BLaER1 treated with 17β-estradiol and CSF1 and Interleukin-3, amounts not matched to agents 10 nM and 100 nM (cell line): ENCODE results near the gene PITX1.

Experiments
- H3K27ac ChIP-seq, 11 experiments: shearing (Covaris generic); formaldehyde crosslinking; 2 replicates each; pipeline ENCODE4 v1.8.1; 2022
- H3K27me3 ChIP-seq, 11 experiments: shearing (Covaris generic); formaldehyde crosslinking; 2 replicates each; pipeline ENCODE4 v1.8.1; 2022
- H3K36me3 ChIP-seq, 11 experiments: shearing (Covaris generic); formaldehyde crosslinking; 2 replicates each; pipeline ENCODE4 v1.8.1; 2022
- H3K4me1 ChIP-seq, 10 experiments: shearing (Covaris generic); formaldehyde crosslinking; 2 replicates each; pipeline ENCODE4 v1.8.1; 2022
- H3K4me2 ChIP-seq, 11 experiments: shearing (Covaris generic); formaldehyde crosslinking; 2 replicates each; pipeline ENCODE4 v1.8.1; 2022
- H3K4me3 ChIP-seq, 10 experiments: shearing (Covaris generic); formaldehyde crosslinking; 2 replicates each; pipeline ENCODE4 v1.8.1; 2022
- H3K9ac ChIP-seq, 11 experiments: shearing (Covaris generic); formaldehyde crosslinking; 2 replicates each; pipeline ENCODE4 v1.8.1; 2022
- H3K9me3 ChIP-seq, 11 experiments: shearing (Covaris generic); formaldehyde crosslinking; replicated peaks in 1 of 11; 2 replicates each; pipeline ENCODE4 v1.8.1; 2022
- H4K20me1 ChIP-seq, 11 experiments: shearing (Covaris generic); formaldehyde crosslinking; 2 replicates each; pipeline ENCODE4 v1.8.1; 2022
- Cebpa-rat ChIP-seq, 11 experiments: shearing (Covaris generic); IDR thresholded peaks; 2 replicates each; pipeline ENCODE4 v1.8.1; 2022

PITX1 gene

GRCh38 chr5:135012033-135012588 lies 21.9 kb downstream of the PITX1 start:
- Histone ChIP-seq H3K9ac (no peak overlapping the region), H3K36me3 (peaks cover 0 to 9% (median 0%) of the 10 kb centered on the region in 11 experiments; a peak in 2 of 22 replicates), H3K27me3 (no peaks in the 10 kb centered on the region), H4K20me1 (no peaks in the 10 kb centered on the region; a peak in 1 of 22 replicates), H3K4me2 (no peak overlapping the region), H3K9me3 (no peaks in the 10 kb centered on the region), H3K27ac (no peak overlapping the region), H3K4me3 (no peak overlapping the region), H3K4me1 (no peaks in the 10 kb centered on the region)
- TF ChIP-seq Cebpa-rat (IDR thresholded peaks at IDR 0.05): no peak

- H3K9me3 ChIP-seq: no peaks in the 10 kb centered on the region
- H3K9ac ChIP-seq: no peak overlapping the region
- H3K27ac ChIP-seq: no peak overlapping the region
- H3K4me1 ChIP-seq: no peaks in the 10 kb centered on the region
- no peak for TF ChIP-seq Cebpa-rat (IDR thresholded peaks at IDR 0.05)
- H3K4me2 ChIP-seq: no peak overlapping the region
- H3K4me3 ChIP-seq: no peak overlapping the region
- no peaks in the 10 kb centered on the region for H3K27me3 ChIP-seq
- no peaks in the 10 kb centered on the region; a peak in 1 of 22 replicates for H4K20me1 ChIP-seq
- H3K36me3 ChIP-seq: peaks cover 0 to 9% (median 0%) of the 10 kb centered on the region in 11 experiments; a peak in 2 of 22 replicates
Measured at GRCh38 chr5:135011355-135012032, 22.5 kb downstream of the PITX1 start.

GRCh38 chr5:135010502-135011354 lies 23.3 kb downstream of the PITX1 start:
- no peak for TF ChIP-seq Cebpa-rat (IDR thresholded peaks at IDR 0.05)
- no peaks in the 10 kb centered on the region for H3K4me1 ChIP-seq
- H4K20me1 ChIP-seq: no peaks in the 10 kb centered on the region; a peak in 1 of 22 replicates
- H3K27me3 ChIP-seq: no peaks in the 10 kb centered on the region
- H3K4me2 ChIP-seq: no peak overlapping the region
- H3K9ac ChIP-seq: no peak overlapping the region
- H3K9me3 ChIP-seq: no peaks in the 10 kb centered on the region
- no peak overlapping the region for H3K27ac ChIP-seq
- H3K36me3 ChIP-seq: peaks cover 0 to 9% (median 0%) of the 10 kb centered on the region in 11 experiments; a peak in 2 of 22 replicates
- no peak overlapping the region for H3K4me3 ChIP-seq

- Histone ChIP-seq H3K4me1 (no peaks in the 10 kb centered on the region), H3K4me2 (no peak overlapping the region), H4K20me1 (no peaks in the 10 kb centered on the region; a peak in 1 of 22 replicates), H3K9me3 (no peaks in the 10 kb centered on the region), H3K4me3 (no peak overlapping the region), H3K27ac (no peak overlapping the region), H3K36me3 (peaks cover 0 to 9% (median 0%) of the 10 kb centered on the region in 11 experiments; a peak in 2 of 22 replicates), H3K9ac (no peak overlapping the region), H3K27me3 (no peaks in the 10 kb centered on the region)
- no peak for TF ChIP-seq Cebpa-rat (IDR thresholded peaks at IDR 0.05)
Measured at GRCh38 chr5:135009736-135010501, 24.1 kb downstream of the PITX1 start.

- Histone ChIP-seq H3K4me2 (no peak overlapping the region), H3K27ac (no peak overlapping the region), H3K4me1 (no peaks in the 10 kb centered on the region), H3K36me3 (peaks cover 0 to 13% (median 0%) of the 10 kb centered on the region in 11 experiments; a peak in 2 of 22 replicates), H4K20me1 (no peaks in the 10 kb centered on the region; a peak in 1 of 22 replicates), H3K9me3 (no peaks in the 10 kb centered on the region), H3K4me3 (no peak overlapping the region), H3K27me3 (no peaks in the 10 kb centered on the region), H3K9ac (no peak overlapping the region)
- no peak for TF ChIP-seq Cebpa-rat (IDR thresholded peaks at IDR 0.05)
Measured at GRCh38 chr5:135008981-135009735, 24.9 kb downstream of the PITX1 start.

GRCh38 chr5:135008556-135008955 lies 25.5 kb downstream of the PITX1 start:
- H3K4me2 ChIP-seq: no peak overlapping the region
- no peak overlapping the region for H3K9ac ChIP-seq
- H3K4me1 ChIP-seq: no peaks in the 10 kb centered on the region
- H3K9me3 ChIP-seq: no peaks in the 10 kb centered on the region
- H3K27me3 ChIP-seq: no peaks in the 10 kb centered on the region
- H4K20me1 ChIP-seq: no peaks in the 10 kb centered on the region; a peak in 1 of 22 replicates
- peaks cover 0 to 15% (median 0%) of the 10 kb centered on the region in 11 experiments; a peak in 3 of 22 replicates for H3K36me3 ChIP-seq
- no peak overlapping the region for H3K27ac ChIP-seq
- TF ChIP-seq Cebpa-rat (IDR thresholded peaks at IDR 0.05): no peak
- H3K4me3 ChIP-seq: no peak overlapping the region

DNA sequence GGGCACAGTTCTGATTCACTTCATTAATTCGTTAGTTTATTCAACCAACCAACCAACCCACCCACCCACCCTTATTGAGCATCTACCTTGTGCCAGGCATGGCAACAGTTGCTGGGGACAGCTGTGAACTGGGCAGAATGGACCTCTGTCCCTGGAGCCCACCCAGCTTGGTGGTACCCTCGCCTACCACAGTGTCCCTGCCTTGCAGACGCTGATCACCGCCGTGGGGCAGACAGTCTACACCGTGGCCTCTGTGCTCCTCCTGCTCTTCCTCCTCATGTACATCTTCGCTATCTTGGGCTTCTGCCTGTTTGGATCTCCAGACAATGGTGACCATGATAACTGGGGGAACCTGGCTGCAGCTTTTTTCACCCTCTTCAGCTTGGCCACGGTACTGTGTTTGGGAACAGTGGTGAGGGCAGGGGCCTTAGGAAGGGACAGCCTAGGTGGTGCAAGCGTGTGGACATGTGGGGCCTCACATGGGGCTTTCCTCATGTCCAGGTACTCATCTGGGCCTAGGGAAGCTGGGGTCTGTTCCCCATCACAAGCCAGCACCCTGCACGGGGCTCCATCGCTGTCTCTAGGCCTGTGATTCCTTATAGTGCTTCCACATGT lies 26.2 kb downstream of the PITX1 start:
- no peak overlapping the region for H3K4me3 ChIP-seq
- H3K4me2 ChIP-seq: no peak overlapping the region
- no peak overlapping the region for H3K27ac ChIP-seq
- H3K9ac ChIP-seq: no peak overlapping the region
- H4K20me1 ChIP-seq: no peaks in the 10 kb centered on the region; a peak in 1 of 22 replicates
- no peak for TF ChIP-seq Cebpa-rat (IDR thresholded peaks at IDR 0.05)
- H3K9me3 ChIP-seq: no peaks in the 10 kb centered on the region
- H3K36me3 ChIP-seq: peaks cover 0 to 15% (median 0%) of the 10 kb centered on the region in 11 experiments; a peak in 3 of 22 replicates
- H3K27me3 ChIP-seq: no peaks in the 10 kb centered on the region
- H3K4me1 ChIP-seq: no peaks in the 10 kb centered on the region

GRCh38 chr5:135007305-135007704 lies 26.7 kb downstream of the PITX1 start:
- Histone ChIP-seq H3K4me1 (no peaks in the 10 kb centered on the region), H3K36me3 (peaks cover 0 to 15% (median 0%) of the 10 kb centered on the region in 11 experiments; a peak in 3 of 22 replicates), H3K27ac (no peak overlapping the region), H3K9me3 (no peaks in the 10 kb centered on the region), H3K4me3 (no peak overlapping the region), H3K4me2 (no peak overlapping the region), H4K20me1 (no peaks in the 10 kb centered on the region; a peak in 1 of 22 replicates), H3K9ac (no peak overlapping the region), H3K27me3 (no peaks in the 10 kb centered on the region)
- no peak for TF ChIP-seq Cebpa-rat (IDR thresholded peaks at IDR 0.05)
